C1 segment of cervical spinal cord (tissue), 14 donors: ENCODE data around the gene METRN.
A peak's percentile ranks its signal among the peaks of the same experiment; 100 is the strongest.
"Not testable (repeated sequence)": the region's sequence is repeated elsewhere in the genome, so short reads cannot be mapped to it uniquely, and the experiment has no call there.

Source experiments
- DNase-seq, 14 donors: peaks; one replicate each; lab custom pipeline; 2025; lab: John Stamatoyannopoulos, UW

METRN gene

DNA sequence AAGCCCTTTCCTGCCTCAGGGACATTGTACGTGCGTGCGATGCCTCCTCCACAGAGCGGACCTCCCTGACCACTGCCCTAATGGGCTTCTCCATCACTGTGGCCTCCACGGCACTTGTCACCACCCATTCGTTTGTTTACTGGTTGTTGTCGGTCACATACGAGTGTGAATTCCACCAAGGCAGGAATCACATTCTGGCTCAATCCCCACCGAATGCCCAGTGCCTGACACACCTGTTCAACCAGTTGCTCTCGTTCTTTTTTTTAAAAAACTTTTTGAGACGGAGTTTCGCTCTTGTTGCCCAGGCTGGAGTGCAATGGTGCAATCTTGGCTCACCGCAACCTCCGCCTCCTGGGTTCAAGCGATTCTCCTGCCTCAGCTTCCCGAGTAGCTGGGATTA, 23.7 kb upstream of the METRN start:
- DNase-seq: not testable (repeated sequence)

DNA sequence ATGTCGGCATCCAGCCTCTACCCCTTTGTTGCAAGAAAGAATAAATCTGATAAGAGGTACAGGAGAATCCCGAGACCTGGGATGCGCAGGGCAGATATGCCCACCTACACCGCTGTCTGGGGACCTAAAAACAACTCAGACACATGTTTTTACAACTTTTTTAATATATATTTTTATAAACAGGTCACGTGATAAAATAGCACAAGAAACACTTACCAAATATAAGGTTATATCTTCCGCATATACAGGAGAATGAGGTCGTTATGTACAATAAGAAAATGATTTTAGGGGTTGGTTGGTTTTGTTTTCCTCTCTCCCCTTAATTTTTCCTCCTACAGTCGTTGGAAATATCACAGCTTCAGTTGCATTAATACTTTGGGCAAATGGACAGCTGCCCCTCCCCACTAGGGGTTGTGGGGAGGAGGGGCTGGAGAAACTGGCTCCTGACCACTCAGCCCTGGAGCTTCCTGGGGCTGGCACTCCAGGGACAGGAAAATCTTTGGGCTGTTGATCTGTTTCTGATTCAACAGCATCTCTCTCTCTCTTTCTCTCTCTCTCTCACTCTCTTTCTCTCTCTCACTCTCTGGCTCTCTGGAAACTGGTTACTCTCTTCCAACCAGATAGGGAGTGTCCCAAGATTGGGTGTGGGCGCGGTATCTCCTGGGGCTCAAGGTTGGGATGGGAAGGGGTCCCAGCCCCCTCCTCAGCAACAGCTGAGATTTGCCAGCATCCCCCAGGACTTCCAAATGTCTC, 22.4 kb upstream of the METRN start:
- DNase-seq: no peak

DNA sequence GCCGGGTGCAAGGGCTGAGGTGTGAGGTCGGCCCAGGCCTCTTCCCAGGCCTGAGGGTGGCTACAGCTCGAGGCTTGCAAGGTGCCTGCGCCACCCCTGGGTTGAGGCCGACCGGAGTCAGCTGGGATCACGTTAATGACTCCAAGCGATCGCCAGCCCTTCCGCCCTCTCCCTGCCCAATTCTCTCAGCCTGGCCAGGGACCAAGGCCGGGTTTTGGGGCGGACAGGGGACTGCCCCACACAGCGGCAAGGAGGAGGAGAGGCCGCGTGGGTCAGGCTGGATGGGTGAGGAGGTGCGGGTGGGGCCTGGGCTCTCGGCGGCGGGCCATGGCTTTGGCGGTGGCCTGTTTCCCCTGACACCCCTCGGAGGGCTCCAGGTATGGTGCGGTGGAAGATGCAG, 21.6 kb upstream of the METRN start:
- DNase-seq: no peak

DNA sequence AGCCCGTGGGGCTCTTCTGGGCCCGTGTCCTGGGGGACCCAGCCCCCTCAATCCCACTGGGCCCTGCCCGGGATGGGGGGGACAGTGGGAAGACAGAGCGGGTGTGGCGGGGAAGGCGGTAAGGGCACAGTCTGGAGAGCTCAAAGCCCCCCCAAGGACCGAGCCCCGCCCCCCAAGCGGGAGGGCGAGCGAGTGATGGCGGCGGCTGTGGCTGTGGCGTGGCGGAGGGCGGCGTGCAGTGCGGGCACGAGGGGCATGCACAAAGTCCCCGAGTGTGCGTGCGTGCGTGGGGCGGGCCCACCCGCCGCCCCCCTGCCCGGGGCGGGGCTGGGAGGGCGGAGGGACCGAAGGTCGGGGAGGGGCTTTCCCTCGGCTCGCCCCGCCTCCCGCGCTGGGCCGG, 21.2 kb upstream of the METRN start:
- DNase-seq: no peak

DNA sequence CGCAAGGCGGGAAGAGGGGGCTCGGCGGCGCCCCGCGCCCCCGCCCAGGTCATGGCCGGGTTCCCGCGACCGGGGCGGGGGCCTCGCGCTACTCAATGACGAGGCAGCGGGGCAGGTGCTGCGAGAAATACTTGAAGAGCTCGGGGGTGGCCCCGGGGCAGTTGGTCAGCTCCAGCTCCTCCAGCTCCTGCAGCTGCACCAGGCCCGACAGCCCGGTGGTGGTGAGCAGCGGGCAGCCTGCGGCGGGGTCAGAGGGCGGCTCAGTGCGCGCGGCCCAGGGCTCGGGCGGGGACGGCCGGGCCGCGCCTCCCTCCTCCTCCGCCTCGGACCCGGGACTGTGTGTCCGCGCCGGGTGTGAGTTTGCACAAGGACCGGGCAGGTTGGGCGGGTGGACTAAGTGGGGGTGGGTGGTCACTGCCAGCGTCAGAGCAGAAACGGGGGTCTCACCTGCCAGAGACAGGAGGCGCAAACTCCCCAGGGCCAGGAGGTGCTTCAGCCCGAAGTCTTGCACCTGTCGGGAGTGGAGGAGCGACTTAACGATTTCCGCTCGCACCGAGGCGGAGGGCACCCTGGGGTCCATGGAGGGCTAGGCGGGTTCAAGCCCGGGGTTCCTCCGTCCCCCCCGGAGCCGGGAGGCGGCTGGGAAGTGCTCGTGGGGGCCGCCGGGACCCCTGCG, 20.6 kb upstream of the METRN start:
- no peak for DNase-seq

DNA sequence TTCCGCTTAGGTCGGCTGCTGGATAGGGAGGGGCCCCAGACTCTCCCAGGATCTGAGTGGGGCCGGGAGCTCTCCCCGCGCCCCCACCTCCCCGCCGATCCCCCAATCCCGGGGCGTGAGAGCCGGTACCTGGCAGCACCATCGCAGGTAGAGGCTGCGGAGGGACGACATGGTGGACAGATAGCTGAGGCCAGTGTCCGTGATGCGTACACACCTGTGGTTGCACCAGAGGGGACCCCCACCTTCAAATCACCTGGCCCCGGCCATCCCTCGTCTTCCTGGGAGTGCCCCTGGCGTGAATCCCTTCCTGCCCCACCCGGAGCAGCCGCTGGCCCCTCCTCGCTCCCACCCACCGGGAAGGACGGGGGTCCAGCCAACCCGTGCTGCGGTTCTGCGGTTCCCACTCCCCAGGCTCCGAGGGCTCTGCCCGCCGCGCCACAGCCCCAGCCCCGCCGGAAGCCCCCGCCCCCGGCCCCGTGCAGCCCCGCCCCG, 20.0 kb upstream of the METRN start:
- no peak for DNase-seq

DNA sequence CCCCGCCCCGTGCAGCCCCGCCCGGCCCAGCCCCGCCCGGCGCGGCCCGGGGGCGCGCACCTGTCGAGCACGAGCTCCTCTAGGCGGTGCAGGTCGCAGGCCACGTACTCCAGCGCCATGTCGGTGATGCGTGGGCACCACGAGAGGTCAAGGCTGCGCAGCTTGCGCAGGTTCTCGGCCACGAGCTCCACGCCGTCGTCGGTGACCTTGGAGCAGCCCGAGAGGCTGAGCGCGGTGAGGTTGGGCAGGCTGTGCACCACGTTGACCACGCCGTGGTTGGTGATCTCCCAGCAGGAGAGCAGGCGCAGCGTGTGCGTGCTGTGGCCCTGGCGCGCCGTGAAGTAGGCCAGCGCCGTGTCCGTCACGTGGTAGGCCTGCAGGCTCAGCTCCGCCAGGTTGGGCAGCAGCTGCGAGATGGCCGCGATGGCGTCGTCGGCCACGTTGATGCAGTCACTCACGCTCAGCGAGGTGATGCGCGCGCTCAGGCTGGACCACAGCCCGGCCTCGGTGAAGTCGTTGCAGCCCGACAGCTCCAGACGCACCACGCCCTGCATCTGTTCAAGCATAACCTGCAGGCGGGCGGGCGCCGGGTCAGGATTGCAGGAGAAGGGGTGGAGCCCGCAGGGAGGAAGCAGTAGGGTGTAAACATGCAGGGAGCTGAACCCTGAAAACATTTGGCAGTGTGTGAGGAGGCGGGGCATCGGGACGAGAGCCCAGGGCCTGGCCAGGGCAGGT, 19.4 kb upstream of the METRN start:
- DNase-seq: peak in 1 of 14 donors; percentile 83

DNA sequence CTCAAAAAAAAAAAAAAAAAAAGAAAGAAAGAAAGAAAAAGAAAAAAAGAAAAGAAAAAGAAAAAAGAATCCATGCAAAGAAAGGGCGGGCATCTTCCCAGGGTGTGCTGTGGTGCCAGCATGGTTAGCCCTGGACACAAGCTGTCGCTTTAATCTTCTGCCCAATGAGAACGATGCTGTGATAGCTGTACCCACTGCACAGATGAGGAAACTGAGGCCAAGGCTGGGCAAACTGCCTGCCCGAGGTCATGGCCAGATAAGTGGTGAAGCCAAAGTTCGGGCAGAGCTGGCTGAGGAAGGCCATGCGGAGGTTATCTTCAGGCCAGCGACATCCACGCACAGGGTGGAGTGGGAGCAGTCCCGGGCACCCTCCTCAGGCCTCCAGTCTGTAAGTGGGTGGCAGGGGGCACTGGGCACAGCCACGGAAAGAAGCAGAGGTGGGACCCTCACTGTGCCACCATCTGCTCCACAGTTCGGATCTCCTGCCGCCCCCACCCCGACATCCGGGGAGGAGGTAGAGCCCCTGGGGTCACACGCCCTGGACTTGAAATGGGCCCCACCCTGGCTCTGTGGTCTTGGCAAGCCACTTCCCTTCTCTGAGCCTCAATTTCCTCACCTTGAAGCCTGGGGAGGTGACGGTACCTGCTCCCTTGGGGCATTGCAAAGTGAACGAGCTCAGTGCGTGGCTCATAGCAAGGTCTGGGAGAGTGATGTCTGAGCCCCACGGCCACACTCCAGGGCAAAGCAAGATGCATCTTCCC, 15.8 kb upstream of the METRN start:
- DNase-seq: no peak

DNA sequence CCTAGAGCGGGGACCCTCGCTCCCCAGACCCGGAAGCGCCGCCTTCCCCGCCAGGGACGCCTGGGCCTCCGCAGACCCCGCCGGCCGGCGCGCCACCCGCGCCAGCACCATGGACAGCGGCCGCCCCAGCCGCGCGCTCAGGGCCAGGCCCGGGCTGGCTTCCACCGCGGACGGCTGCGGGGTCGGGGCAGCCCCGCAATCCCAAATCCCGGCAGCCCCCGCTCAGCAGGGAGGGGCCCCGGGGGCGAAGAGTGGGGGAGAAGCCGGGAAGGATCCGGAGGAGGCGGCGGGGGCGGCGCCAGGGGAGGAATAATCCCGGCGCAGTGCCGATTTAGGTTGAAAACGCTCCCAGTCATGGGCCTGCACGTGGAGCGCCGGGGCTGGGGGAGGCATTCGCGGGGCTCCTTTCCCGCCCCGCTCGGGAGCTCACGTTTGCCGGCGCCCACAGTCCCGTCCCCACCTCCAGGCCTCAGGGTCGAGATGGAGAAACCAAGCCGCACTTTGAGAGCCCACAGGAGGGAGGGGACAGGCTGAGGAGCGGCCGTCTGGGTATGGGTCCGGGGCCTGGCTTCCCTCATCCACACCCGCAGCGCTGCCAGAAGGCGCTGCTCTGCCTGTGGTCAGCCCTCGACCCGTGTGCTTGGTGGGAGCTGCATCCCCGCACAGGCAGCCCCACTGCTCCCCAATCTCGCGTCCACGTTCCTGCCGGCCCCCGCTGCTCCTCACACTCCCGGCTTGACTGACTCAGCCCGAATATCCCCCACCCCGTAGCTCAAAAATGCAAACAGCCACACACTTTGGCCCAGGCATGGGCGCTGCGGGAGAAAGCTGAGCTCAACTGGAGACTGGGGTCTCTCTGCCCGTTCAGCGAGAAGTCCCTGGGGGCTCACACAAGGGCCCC, 14.0 kb upstream of the METRN start:
- DNase-seq: peak in 1 of 14 donors; percentile 32

DNA sequence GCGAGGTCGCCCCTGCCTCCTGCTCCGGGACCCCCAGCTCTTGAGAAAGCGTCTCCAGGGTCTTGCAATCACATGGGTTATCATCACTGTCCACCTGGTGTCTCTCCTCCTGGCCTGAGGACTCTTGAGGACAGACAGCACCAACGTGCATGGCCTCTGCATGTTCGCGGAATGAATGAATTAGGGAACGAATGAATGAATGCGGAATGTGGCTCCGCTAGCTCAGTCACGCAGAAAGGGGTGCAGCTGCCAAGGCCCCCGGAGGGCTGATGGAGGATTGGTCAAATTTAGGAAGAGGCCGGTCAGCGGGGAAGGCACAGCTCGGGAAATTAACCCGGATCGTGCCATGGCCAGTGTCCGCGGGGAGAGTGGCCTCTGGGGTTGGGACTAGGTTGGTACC, 12.6 kb upstream of the METRN start:
- DNase-seq: no peak

DNA sequence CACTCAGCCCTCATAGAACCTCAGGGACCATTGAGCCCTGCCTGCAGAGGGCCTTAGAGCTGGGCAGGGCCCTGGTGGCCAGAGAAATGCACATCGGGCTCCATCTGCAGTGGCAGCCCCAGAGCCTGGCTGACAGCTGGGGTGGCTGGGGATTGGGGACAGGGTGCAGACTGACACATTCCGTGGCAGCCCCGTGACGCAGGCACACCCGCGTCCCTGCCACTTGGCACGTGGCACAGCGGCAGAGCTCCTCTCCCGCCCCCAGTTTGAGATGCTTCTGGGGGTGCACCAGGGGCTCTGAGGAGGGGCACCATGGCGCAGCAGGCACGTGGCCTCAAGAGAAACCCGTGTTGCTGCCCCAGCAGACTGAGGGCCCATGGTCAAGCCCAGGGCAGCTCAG, 11.5 kb upstream of the METRN start:
- DNase-seq: no peak

DNA sequence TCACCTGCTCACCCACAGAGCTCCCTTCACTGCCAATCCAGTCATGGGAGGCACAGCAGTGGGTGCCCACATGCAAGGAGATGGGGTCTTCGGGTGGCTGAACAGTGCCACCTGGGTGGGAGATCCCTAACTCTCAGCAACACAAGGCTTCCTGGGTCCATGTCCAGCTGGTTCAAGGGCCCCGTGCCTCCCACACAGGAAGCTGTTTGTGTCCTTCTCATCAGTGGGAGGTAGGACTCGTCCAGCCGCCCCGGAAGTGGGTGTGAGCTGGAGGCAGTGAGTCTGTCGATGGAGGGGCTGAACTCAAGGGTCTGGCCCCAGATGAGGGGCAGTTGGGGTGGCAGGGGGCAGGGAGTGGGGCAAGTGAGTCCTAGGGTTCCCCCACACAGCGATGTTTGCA, 10.9 kb upstream of the METRN start:
- DNase-seq: no peak

DNA sequence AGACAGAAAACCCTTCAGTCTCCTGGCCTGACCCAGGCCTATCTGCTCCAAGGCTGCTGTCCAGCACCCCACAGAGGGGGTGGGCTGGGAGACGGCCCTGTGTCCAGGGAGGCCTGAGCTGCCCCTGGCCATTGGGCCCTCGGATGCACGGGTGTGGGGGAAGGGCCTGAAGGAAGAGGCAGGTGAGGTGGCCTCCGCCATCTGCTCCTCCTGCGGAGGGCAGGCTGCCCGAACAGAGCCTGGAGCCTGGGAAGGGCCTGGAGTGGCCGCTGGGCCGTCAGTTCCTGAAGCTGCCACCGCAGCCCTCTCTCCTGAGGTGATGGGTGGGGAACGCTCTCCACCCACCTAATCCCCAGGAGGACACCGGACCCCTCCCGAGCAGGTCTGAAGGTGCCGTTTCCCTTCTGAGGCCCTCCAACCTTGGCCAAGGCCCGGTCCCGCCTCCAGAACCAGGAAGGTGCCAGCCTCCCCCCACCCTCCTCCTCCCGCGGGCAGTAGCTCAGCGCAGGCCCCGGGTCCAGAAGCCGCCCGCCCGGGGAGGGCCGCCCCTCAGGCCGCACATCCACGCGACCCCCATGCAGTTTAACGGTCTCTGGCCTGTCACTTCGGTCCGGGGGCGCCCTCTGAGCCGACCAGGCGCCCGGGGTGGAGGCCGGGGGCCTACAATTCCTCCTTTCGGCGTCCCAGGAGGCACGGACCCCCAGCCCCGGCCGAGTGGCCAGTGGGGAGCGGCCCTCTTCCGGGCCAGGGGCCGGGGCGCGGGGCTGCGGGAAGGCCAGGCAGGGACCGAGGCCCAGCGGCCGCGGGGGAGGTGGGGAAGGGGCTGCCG, 10.2 kb upstream of the METRN start:
- DNase-seq: peak in 1 of 14 donors; percentile 83

DNA sequence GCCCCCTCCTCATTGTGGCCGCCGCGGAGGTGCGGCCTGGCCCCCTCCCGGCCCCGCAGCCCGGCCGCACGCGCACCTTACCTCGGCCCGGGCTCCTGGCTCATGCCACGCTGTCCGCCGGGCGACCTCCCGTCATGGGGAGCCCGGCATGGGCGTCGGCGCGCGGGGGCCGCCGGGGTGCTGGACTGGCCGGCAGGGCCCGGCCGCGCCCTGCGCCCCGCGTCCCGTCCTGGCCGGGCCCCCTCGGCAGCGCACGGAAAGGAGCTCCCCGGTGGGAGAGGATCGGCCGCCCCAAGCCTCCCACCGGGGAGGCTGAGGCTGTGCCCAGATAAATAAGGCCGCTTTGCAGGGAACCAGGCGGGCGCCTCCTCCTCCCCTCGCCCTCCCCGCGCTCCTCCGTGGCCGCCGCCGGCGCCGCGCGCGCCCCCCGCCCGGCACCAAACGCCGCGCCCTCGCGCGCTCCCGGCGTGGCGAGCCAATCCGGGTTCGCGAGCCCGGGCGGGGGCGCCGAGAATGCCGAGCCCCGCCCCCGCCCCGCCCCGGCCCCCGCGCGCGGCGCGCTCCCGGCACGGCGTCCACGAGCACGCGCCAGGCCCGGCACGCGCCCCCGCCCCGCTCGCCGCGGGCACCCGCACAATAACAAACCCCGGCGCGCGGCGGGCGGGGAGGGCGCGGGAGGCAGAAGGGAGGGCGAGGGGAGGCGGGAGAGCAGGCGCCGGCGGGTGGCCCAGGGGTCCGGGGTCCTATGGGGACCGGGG, 9.3 kb upstream of the METRN start, which contains the start of gene FBXL16:
FBXL16 (minus strand) TSS at position 371 of the 758 bp plus-strand sequence. CDS start 8,396 bp downstream, outside the sequence.
- DNase-seq: peak in 11 of 14 donors; percentile 18 to 80 (median 46)

DNA sequence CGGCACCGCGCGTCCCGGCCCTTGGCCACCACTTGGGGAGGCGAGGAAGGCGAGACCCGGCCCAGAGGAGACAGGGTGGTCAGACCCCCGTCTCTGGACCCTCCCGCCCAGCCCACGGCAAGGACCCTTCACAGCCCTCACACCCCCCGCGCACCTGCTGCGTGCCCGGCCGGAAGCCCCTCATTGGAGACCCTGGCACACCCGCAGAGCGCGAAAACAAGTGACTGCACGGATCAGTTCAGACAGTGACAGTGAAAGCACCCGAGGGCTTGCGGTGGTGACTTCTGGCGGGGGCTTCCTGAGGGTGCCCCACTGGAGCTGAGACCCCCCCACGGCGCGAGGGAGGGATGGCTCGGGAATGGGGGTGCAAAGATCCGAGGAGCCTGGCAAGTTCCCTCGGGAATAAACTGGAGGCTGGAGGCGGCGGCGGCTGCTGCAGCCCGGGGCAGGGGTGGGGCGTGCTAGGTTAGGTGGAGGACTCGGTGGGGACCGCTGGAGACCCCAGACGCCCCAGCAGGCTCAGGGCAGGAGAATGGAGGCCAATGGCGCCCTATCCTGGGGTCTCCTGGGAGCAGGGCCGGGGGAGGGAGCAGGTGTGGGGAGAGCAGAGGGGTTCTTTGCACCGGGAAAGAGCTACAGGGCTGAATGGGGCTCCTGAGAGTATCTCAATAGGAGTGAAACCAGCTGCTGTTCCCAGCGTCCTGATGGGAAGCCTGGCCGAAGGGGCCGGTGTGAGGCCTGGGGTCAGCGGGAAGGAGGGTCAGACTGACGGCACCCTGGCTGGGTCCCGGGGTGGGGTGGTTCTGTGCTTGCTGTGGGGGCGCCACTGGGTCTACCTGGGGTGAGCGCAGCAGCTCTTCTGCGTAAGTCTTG, 8.5 kb upstream of the METRN start:
- peak in 1 of 14 donors; percentile 75 for DNase-seq

DNA sequence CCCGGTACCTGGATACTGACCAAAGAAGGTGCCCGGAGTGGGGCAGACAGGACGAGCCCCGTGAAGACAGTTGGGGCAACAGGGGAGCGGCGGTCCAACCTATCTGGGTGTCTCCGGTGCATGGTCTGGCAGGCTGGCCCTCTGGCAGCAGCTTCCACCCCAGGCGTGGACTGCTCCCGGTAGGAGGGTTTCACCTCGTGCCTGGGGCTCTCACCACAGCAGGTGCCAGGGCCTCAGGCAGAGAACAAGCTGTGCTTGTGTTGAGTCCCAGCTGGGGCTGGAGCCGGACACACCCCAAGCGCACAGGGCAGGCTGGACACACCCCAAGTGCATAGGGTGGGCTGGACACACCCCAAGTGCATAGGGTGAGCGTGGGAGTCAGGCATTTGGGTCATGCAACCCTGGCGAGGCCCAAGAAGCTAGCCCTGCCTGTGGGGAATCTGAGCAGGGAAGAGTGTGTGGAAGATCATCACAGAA, 7.8 kb upstream of the METRN start:
- peak in 1 of 14 donors; percentile 69 for DNase-seq

DNA sequence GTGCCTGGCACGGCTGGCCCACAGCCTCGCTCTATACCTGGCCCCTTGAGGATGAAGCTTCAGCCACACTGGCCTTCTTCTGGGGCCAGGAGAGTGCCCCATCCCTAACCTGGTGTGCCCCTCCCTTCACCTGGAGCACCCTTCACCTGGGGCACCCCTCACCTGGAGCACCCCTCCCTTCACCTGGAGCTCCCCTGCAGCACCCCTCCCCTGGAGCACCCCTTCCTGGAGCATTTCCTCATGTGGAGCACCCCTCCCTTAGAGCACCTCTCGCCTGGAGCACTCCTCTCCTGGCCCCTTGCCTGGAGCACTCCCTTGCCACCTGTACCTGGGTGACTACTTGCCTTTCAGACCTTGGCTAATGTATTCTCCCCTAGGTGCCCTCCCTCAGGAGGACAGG, 6.9 kb upstream of the METRN start:
- peak in 1 of 14 donors; percentile 46 for DNase-seq

DNA sequence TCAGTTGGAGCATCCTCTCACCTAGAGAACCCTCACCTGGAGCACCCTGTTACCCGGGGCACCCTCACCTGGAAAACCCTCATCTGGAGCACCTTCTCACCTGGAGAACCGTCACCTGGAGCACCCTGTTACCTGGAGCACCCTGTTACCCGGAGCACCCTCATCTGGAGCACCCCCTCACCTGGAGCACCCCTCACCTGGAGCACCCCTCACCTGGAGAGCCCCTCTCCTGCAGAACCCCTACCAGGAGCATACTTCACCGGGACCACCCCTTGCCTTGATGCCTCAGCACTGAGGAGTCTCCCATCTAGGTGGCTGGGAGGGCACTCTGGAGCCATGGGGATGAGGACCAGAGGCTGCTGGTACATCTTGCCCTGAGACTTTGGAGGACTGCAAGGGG, 6.0 kb upstream of the METRN start:
- DNase-seq: no peak
